GM19468 (cell line): ENCODE measurements around the gene ATXN1.

ENCODE experiments used
- ATAC-seq: cut with Tn5 transposase; IDR thresholded peaks from one replicate; pipeline ENCODE4 v1.9.1; 2021; ENCODE audit warnings: mild to moderate bottlenecking, moderate library complexity, moderate number of reproducible peaks; ENCODE audit not compliant: unreplicated experiment; ENCODE audit errors: extremely low read depth

The ATXN1 gene

GRCh38 chr6:16493802-16494201, 267.5 kb downstream of the ATXN1 start:
- no peak for ATAC-seq

GRCh38 chr6:16493112-16493511, 268.1 kb downstream of the ATXN1 start:
- ATAC-seq = no peak

- no peak for ATAC-seq
Observed at GRCh38 chr6:16491666-16492313, 269.5 kb downstream of the ATXN1 start.

GRCh38 chr6:16490616-16491015, 270.6 kb downstream of the ATXN1 start:
- no peak for ATAC-seq

- ATAC-seq = no peak
Observed at GRCh38 chr6:16488813-16489212, 272.4 kb downstream of the ATXN1 start.

GRCh38 chr6:16487996-16488674, 273.1 kb downstream of the ATXN1 start:
- no peak for ATAC-seq

- no peak for ATAC-seq
Observed at GRCh38 chr6:16486661-16487060, 274.6 kb downstream of the ATXN1 start.

- ATAC-seq = peak; percentile 34
Observed at GRCh38 chr6:16483315-16483875, 277.9 kb downstream of the ATXN1 start.

- ATAC-seq = no peak
Observed at GRCh38 chr6:16482702-16483314, 278.5 kb downstream of the ATXN1 start.

GRCh38 chr6:16481697-16482399, 279.4 kb downstream of the ATXN1 start:
- ATAC-seq = no peak

- ATAC-seq = no peak
Observed at GRCh38 chr6:16480763-16481560, 280.3 kb downstream of the ATXN1 start.

GRCh38 chr6:16477367-16478149, 283.7 kb downstream of the ATXN1 start:
- ATAC-seq = no peak

GRCh38 chr6:16476861-16477260, 284.4 kb downstream of the ATXN1 start:
- ATAC-seq = no peak

- ATAC-seq = no peak
Observed at GRCh38 chr6:16475494-16475781, 285.8 kb downstream of the ATXN1 start.

GRCh38 chr6:16474772-16475493, 286.3 kb downstream of the ATXN1 start:
- no peak for ATAC-seq

- no peak for ATAC-seq
Observed at GRCh38 chr6:16473908-16474771, 287.1 kb downstream of the ATXN1 start.

- peak; percentile 23 for ATAC-seq
Observed at GRCh38 chr6:16473184-16473907, 287.9 kb downstream of the ATXN1 start.
